Activated naive CD8-positive, alpha-beta T cell treated with anti-CD3 and anti-CD28 coated beads for 36 hours (primary cell): Measurements from ENCODE around the gene TMSB10. TPM values are rescaled to one million over a fixed set of nuclear protein-coding genes. Genes with fewer than 3 reads are reported as not detected.
"Not testable (repeated sequence)": the region's sequence is repeated elsewhere in the genome, so short reads cannot be mapped to it uniquely, and the experiment has no call there.

ENCODE experiments used
- DNase-seq: peaks from one replicate; pipeline ENCODE4 v3.0.0; 2021
- H3K27ac Mint-ChIP-seq: one replicate; pipeline ENCODE4 v1.8.0; 2022; ENCODE audit warnings: mild to moderate bottlenecking, moderate library complexity, mixed read lengths
- H3K27me3 Mint-ChIP-seq: one replicate; pipeline ENCODE4 v1.8.0; 2022; ENCODE audit warnings: mild to moderate bottlenecking, mixed read lengths
- H3K36me3 Mint-ChIP-seq: one replicate; pipeline ENCODE4 v1.8.0; 2021; ENCODE audit warnings: mild to moderate bottlenecking, mixed read lengths
- H3K4me1 Mint-ChIP-seq: one replicate; pipeline ENCODE4 v1.8.0; 2021; ENCODE audit warnings: mixed read lengths
- H3K4me3 Mint-ChIP-seq: one replicate; pipeline ENCODE4 v1.8.0; 2022; ENCODE audit warnings: mild to moderate bottlenecking, moderate library complexity, mixed read lengths
- H3K9me3 Mint-ChIP-seq: one replicate; pipeline ENCODE4 v1.8.0; 2022; ENCODE audit warnings: mixed read lengths
- total RNA-seq, 2 experiments: library from RNA; stranded (reverse); gene quantifications; one replicate each; pipeline ENCODE4 v1.2.3, GENCODE V29; 2021

The TMSB10 gene
- total RNA-seq, 2 experiments from 2014 or later = 1,816 to 1,884 TPM

DNA sequence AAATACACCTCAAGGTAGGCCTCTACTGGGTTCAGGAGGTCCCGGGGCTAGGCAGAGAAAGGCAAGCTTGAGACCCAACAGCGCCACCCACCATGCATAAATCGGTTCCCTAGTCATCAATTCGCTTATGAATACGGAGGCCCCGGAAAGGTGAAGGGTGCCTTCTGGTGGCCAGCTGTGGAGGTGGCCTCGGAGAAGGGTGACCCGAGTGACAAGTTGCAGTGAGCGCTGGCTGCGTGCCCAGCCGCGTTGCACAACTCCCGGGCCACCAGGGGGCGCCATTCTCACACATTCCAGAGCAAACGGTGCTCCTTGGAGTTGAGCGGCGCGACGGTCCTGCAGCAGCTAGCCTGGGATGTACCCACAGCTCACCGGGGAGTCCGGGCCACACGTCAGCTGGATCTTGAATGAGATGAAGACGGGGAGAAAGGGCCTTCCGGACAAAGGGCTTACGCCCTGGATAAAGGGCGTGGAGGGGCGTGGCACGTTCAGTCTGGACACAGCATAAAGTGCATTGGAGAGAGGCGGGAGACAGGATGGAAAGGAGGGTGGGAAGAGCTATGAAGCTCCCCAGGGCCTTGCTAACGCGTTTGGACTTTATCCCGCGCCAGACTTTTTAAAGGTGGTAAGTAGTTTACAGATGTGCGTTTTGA is 20.4 kb downstream of the TMSB10 start:
- Mint-ChIP-seq H3K36me3 (peaks cover 9% of the 10 kb centered on the region), H3K27ac (peak overlapping the region; percentile 93), H3K9me3 (peaks cover 2% of the 10 kb centered on the region), H3K4me1 (peaks cover 36% of the 10 kb centered on the region), H3K4me3 (peak overlapping the region; percentile 92), H3K27me3 (no peaks in the 10 kb centered on the region)
- DNase-seq = peak; percentile 98

DNA sequence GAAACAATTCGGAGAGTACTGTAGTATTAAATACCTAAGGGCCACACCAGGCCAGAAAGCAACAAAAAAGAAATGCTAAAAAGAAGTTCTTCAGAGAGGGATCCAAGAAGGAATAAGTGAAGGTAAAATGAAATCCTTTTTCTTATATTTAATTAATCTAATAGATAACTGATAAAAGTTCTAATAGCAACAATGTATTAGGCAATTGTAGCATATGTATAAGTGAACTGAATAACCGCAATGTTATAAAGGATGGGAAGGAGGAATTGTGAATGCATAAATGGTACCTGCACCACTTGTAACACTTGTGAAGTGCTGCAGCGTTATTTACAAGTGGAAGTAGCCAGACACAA is 21.8 kb downstream of the TMSB10 start:
- peak overlapping the region; percentile 92 for H3K4me3 Mint-ChIP-seq
- peaks cover 47% of the 10 kb centered on the region for H3K4me1 Mint-ChIP-seq
- H3K27me3 Mint-ChIP-seq = no peaks in the 10 kb centered on the region
- H3K36me3 Mint-ChIP-seq = peaks cover 18% of the 10 kb centered on the region
- peak overlapping the region; percentile 93 for H3K27ac Mint-ChIP-seq
- H3K9me3 Mint-ChIP-seq = peaks cover 2% of the 10 kb centered on the region
- no peak for DNase-seq

DNA sequence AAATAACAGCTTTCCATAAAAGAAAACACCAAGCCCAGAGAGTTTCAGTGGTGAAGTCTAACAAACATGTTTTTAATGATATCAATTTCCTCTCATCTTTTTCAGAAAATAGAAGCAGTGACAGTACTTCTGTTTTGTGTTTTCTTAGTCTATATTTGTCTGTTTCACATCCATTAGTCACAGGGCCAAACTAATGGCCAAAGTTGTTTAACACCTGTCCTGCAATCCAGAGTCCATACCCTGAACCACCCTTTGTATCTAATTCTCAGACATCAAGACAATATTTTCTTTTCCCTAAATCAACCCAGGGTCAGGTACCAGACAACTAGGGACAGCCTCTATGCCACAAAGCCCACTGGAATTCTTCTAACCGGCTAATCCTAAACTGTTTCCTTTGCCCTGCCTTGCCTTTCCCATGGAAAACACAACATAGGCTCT is 25.9 kb downstream of the TMSB10 start:
- Mint-ChIP-seq H3K4me1 (peaks cover 24% of the 10 kb centered on the region), H3K27ac (no peak overlapping the region), H3K9me3 (no peaks in the 10 kb centered on the region), H3K4me3 (no peak overlapping the region), H3K36me3 (peaks cover 30% of the 10 kb centered on the region), H3K27me3 (no peaks in the 10 kb centered on the region)
- DNase-seq = no peak

DNA sequence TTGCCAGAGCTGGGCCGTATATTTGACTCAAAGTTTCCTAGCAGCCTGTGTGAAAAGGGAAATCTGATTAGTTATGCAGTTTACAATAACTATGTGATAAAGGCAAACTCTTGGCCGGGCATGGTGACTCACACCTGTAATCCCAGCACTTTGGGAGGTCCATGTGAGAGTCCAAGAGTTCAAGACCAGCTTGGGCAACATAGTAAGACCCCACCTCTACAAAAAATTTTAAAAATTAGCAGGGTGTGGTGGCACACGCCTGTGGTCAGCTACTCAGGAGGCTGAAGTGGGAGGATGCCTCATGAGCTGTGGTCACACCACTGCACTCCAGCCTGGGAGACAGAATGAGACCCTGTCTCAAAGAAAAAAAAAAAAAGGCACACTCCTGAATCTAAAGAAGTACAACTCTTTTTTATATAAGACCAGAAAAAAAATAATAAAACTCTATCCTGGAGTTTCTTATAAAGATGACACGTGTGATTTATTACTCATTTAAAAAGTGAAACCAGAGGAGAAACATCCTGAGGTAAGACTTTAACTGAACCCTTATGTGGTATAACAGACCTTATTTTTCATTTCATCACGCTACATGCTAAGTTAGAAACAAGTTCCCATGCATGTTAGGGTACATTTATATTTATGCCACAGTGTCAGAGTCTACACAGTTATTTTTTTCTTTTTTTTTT is 32.9 kb downstream of the TMSB10 start:
- peaks cover 51% of the 10 kb centered on the region for H3K4me1 Mint-ChIP-seq
- H3K36me3 Mint-ChIP-seq = peaks cover 42% of the 10 kb centered on the region
- H3K9me3 Mint-ChIP-seq = peaks cover 4% of the 10 kb centered on the region
- peak overlapping the region; percentile 32 for H3K4me3 Mint-ChIP-seq
- DNase-seq = peak; percentile 62
- H3K27ac Mint-ChIP-seq = peak overlapping the region; percentile 99
- no peaks in the 10 kb centered on the region for H3K27me3 Mint-ChIP-seq

DNA sequence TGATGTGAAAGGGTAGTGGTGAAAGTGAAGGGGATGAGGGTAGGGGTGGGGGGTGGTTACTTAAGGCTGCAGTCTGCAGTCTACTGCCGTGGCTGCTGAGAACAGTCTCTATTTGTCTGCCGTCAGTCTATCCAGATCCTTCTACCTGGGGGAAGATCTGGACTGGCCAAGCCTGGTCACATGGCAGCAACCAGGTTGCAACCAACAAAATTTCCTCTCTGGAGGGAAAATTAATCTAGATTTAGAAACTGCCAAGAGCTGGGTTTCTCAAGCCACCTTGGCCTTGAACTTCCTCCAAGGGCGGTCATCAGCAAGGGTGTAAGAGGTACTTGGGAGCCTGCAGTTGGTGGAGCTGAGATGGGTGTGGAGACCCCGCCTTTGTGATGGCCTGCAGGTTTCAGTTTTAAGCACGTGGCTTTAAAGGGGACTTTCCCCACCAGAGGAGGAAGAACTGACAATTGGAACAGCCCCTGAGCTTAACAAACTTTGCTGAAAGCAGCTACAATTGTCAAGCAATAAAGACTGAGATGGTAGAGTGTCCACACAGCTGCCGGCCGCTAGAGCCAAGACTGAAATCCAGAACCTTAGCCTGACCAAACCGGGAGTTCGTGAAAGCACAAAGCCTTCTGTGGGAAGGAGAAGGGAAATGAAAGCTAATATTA is 34.1 kb downstream of the TMSB10 start:
- peaks cover 48% of the 10 kb centered on the region for H3K36me3 Mint-ChIP-seq
- H3K27me3 Mint-ChIP-seq = no peaks in the 10 kb centered on the region
- peaks cover 57% of the 10 kb centered on the region for H3K4me1 Mint-ChIP-seq
- H3K4me3 Mint-ChIP-seq = peak overlapping the region; percentile 69
- peak; percentile 82 for DNase-seq
- peaks cover 7% of the 10 kb centered on the region for H3K9me3 Mint-ChIP-seq
- peak overlapping the region; percentile 99 for H3K27ac Mint-ChIP-seq

DNA sequence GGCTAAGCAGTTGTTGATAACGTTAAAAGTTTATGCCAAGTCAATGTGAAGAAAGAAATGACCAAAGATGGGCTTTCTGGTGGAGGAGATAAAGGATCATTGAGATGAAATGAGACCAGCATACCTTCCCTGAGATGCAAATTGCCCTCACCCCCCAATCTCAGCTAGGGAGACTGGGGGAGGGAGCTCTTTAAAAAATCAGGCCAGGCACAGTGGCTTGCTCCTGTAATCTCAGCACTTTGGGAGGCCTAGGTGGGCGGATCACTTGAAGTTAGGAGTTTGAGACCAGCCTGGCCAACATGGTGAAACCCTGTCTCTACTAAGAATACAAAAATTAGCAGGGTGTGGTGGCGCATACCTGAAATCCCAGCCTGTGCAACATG is 34.6 kb downstream of the TMSB10 start:
- peaks cover 63% of the 10 kb centered on the region for H3K4me1 Mint-ChIP-seq
- peaks cover 7% of the 10 kb centered on the region for H3K9me3 Mint-ChIP-seq
- H3K27me3 Mint-ChIP-seq = no peaks in the 10 kb centered on the region

DNA sequence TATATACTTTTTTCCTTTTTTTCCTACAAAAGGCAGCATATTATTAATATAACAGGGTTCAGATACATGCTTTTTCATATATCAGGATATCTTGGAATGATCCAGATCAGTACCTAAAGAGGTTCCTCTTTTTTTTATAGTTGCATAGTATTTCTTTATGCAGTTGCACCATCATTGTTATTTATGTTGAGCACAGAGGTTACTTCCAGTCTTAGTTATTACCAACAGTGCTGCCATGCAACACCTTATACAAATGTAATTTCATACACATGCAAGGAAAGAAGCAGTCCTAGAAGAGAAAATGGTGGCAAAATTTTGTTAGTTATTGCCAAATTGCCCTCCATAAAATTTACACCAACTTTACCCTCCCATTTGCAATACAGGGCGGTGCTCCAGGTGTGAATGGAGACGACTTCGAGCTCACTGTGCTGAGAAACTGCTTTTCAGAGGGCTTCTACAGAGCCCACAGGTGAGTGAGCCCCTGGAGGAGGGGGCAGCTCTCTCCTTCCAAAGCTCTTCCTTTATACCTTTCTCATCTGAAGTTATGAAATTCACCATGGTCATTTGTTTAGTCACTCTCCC is 35.5 kb downstream of the TMSB10 start:
- peaks cover 69% of the 10 kb centered on the region for H3K4me1 Mint-ChIP-seq
- H3K27ac Mint-ChIP-seq = peak overlapping the region; percentile 48
- H3K4me3 Mint-ChIP-seq = no peak overlapping the region

More for the DNA sequence above, 34.6 kb downstream of the TMSB10 start:
- Mint-ChIP-seq H3K4me3 (peak overlapping the region; percentile 69), H3K27ac (peak overlapping the region; percentile 99), H3K36me3 (peaks cover 54% of the 10 kb centered on the region)
- DNase-seq = no peak

DNA sequence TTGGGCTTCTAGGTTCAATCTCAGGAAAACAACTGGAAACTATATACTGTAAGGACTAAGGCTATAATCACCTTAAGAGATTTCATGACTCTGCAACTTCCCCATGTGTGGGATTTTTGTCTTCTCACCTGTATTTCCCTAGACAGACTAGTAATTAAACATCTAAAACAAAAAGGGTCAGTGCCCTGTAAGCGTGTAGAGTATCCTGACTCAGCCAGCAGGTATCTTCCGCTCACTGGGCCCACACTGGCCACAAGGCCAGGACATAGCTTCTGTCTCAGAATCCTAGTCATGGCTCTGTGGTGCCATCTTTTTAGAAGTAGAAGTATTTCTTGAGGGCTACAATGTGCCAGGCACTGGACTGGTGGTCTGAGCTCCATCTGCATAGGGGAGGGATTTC is 36.7 kb downstream of the TMSB10 start:
- no peak overlapping the region for H3K4me3 Mint-ChIP-seq
- H3K27ac Mint-ChIP-seq = peak overlapping the region; percentile 51
- no peak for DNase-seq
- H3K4me1 Mint-ChIP-seq = peaks cover 72% of the 10 kb centered on the region
- peaks cover 42% of the 10 kb centered on the region for H3K36me3 Mint-ChIP-seq
- no peaks in the 10 kb centered on the region for H3K27me3 Mint-ChIP-seq
- peaks cover 5% of the 10 kb centered on the region for H3K9me3 Mint-ChIP-seq

More for the DNA sequence above, 35.5 kb downstream of the TMSB10 start:
- H3K9me3 Mint-ChIP-seq = peaks cover 7% of the 10 kb centered on the region
- H3K36me3 Mint-ChIP-seq = peaks cover 52% of the 10 kb centered on the region
- DNase-seq = no peak
- H3K27me3 Mint-ChIP-seq = no peaks in the 10 kb centered on the region

DNA sequence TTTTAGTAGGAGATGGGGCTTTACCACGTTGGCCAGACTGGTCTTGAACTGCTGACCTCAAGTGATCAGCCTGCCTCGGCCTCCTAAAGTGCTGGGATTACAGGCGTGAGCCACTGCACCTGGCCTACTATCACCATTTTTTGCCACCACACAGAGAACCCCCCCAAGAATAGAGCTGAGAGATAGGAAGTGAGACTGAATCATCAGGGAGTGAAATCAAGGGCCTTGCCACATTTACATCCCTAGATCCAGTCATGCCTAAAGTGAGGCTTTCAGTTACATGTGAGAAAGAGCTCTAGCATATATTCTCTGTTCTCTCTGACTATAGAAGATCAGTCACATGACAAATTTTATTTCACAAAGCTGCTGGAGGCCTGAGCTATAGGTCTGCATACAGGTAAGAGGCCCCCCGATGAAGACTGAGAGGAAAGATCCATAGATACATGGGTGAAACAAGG is 37.5 kb downstream of the TMSB10 start:
- no peak for DNase-seq
- peaks cover 5% of the 10 kb centered on the region for H3K9me3 Mint-ChIP-seq
- H3K27ac Mint-ChIP-seq = peak overlapping the region; percentile 86
- H3K4me1 Mint-ChIP-seq = peaks cover 69% of the 10 kb centered on the region
- peak overlapping the region; percentile 51 for H3K4me3 Mint-ChIP-seq
- H3K27me3 Mint-ChIP-seq = no peaks in the 10 kb centered on the region
- peaks cover 40% of the 10 kb centered on the region for H3K36me3 Mint-ChIP-seq

DNA sequence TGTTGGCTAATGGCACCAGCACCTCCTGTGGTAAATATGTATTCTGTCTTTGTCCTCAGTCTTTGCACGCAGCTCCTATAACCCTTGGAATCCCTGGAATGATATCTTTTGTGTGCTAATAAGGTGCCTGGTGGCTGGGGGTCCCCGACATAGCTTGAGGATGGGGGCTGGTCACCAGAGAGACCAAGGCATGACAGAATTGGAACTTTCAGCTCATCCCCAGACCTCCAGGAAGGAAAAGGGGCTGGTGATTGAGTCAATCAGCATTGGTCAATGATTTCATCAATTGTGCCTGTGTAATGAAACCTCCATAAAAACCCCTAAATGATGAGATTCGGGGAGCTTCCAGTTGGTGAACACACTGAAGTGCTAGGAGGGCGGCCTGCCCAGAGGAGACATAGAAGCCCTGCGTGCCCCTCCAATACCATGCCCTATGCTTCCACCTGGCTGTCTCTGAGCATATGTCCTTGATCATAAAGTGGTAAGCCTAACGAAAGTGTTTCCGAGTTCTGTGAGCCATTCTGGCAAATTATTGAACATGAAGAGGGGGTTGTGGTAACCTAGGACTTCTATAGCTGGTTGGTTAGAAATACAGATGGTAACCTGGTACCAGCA is 38.9 kb downstream of the TMSB10 start:
- Mint-ChIP-seq H3K4me1 (peaks cover 57% of the 10 kb centered on the region), H3K27ac (peak overlapping the region; percentile 89), H3K4me3 (peak overlapping the region; percentile 16), H3K36me3 (peaks cover 35% of the 10 kb centered on the region), H3K9me3 (peaks cover 5% of the 10 kb centered on the region), H3K27me3 (no peaks in the 10 kb centered on the region)
- no peak for DNase-seq

DNA sequence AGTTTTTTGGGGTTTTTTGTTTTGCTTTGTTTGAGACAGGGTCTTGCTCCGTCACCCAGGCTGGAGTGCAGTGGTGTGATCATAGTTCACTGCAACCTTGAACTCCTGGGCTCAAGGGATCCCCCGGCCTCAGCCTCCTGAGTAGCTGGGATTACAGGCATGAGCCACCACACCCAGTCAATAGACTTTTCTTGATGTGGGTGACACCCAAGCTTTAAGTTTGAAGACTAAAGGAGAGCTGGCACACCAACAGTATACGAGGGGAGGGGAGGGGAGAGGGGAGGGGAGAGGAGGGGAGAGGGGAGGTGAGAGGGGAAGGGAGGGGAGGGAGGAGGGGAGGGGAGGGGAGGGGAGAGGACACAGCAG is 40.4 kb downstream of the TMSB10 start:
- DNase-seq = peak; percentile 25
- H3K4me3 Mint-ChIP-seq = peak overlapping the region; percentile 67
- H3K36me3 Mint-ChIP-seq = peaks cover 34% of the 10 kb centered on the region
- H3K4me1 Mint-ChIP-seq = peaks cover 47% of the 10 kb centered on the region
- H3K27ac Mint-ChIP-seq = peak overlapping the region; percentile 89
- not testable (repeated sequence) for H3K9me3 Mint-ChIP-seq, H3K27me3 Mint-ChIP-seq

DNA sequence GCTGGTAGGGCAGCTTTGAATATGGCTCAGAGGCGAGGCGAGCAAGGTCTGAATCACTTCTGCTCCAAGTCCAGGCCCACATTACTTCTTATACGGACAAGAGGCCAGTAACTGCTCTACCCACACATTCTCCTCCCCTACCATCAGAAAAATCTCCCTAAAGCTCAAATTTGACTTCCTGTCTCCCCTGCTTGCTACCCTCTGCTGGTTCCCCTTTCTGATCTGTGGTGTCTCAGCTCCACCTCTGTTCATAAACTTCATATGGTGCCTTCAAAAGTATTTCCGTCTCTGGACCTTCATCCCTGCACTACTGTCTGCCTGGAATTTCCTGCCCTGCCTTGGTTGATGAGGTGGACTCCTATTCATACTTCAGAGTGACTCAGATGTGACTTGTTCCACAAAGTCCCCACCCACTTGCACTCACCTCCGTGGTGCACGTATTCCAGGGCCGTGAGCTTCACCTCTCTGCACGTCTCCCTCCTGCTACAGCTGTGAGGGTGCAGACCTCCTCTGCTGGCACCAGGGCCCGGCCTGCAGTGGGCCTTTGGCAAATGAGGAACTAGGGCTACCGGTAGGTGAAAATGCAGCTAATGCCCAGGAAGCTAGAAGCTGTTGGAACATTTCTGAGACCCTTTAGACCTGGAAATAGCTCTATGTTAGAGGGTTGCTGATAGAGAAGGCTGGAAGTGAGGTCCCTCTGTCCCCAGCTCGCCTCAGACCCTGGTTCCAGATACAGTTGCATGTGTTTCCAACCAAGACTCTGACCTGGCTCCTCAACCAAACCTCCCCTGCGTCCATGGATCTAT is 41.0 kb downstream of the TMSB10 start:
- peak; percentile 85 for DNase-seq
- H3K36me3 Mint-ChIP-seq = peaks cover 33% of the 10 kb centered on the region

DNA sequence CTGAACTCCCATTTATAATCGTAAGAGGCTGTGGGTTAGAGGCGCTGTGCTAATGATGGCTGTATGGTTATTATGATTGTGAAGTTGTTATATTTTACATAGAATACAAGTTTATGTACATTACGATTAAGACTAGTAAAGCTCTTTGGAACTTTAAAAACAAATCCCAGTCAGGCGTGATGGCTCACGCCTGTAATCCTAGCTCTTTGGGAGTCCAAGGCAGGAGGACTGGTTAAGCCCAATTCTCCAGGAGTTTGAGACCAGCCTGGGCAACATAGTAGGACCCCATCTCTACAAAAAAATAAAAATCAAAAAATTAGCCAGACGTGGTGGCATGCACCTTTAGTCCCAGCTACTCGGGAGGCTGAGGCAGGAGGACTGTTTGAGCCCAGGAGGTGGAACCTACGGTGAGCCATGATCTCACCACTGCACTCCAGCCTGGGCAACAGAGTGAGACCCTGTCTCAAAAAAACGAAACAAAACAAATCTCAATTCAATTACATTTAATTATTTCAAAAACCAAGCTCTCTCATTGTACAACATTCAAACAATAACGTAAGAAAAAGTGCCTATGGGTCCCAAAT is 41.6 kb downstream of the TMSB10 start:
- Mint-ChIP-seq H3K36me3 (peaks cover 27% of the 10 kb centered on the region), H3K4me3 (peak overlapping the region; percentile 67), H3K4me1 (peaks cover 41% of the 10 kb centered on the region), H3K27ac (peak overlapping the region; percentile 89), H3K27me3 (no peaks in the 10 kb centered on the region), H3K9me3 (peaks cover 5% of the 10 kb centered on the region)
- no peak for DNase-seq

More for the DNA sequence above, 41.0 kb downstream of the TMSB10 start:
- no peaks in the 10 kb centered on the region for H3K27me3 Mint-ChIP-seq
- peak overlapping the region; percentile 67 for H3K4me3 Mint-ChIP-seq
- peaks cover 43% of the 10 kb centered on the region for H3K4me1 Mint-ChIP-seq
- H3K9me3 Mint-ChIP-seq = peaks cover 5% of the 10 kb centered on the region
- peak overlapping the region; percentile 89 for H3K27ac Mint-ChIP-seq

DNA sequence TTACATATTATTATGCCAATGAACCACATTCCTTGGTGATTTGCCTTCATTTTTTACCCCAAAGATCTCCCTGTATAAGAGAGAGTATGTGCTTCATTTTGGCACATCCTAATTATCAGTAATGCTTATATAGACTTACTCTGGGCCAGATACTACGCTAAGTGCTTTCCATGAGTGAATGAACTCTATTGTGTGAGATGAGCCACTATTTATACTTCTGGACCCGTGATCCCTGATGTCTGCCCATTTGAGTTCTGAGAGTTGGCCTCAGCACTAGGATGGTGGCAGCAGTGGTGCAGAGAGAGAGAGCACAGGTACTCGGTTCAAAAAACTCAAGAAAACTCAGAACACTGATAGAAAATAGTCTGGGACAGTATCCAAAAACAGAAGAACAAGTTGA is 48.1 kb downstream of the TMSB10 start:
- Mint-ChIP-seq H3K36me3 (peaks cover 13% of the 10 kb centered on the region), H3K27ac (no peak overlapping the region)

More for the DNA sequence above, 48.1 kb downstream of the TMSB10 start:
- Mint-ChIP-seq H3K4me1 (peaks cover 5% of the 10 kb centered on the region), H3K4me3 (no peak overlapping the region), H3K9me3 (peaks cover 3% of the 10 kb centered on the region), H3K27me3 (no peaks in the 10 kb centered on the region)
- DNase-seq = no peak
